Body of pancreas (tissue), 4 donors: ENCODE measurements around the gene SOX6. TPM values are rescaled to one million over a fixed set of nuclear protein-coding genes. Genes with fewer than 3 reads are reported as not detected.

Experiments used
- ATAC-seq: fragments of 150-250 bp; one replicate; pipeline ENCODE4 v1.9.1; 2016
- DNase-seq, 4 donors: peaks; one replicate each; pipeline ENCODE4 v3.0.0-alpha.2; 2019
- H3K27ac ChIP-seq, 4 donors: fragments of 200-600 bp; sonication (generic); 1 replicate in 3 of 4; 2 replicates in 1 of 4; pipeline versions ENCODE4 v1.5.1 to v1.6.1; 2016 to 2019; ENCODE audit warnings: mild to moderate bottlenecking in 1 of 4, mixed read lengths in 1 of 4, moderate library complexity in 1 of 4
- H3K27me3 ChIP-seq, 2 donors: fragments of 200-600 bp; sonication (generic); one replicate each; pipeline ENCODE4 v1.6.0; 2016; ENCODE audit warnings: mild to moderate bottlenecking in 1 of 2
- H3K36me3 ChIP-seq, 2 donors: fragments of 200-600 bp; sonication (generic); replicated peaks in 1 of 2; 2 replicates each; pipeline ENCODE4 v1.5.1; 2016; ENCODE audit warnings: low read depth in 2 of 2; ENCODE audit not compliant: insufficient read depth in 1 of 2
- H3K4me1 ChIP-seq: fragments of 200-600 bp; sonication (generic); one replicate; pipeline ENCODE4 v1.6.0; 2016
- H3K4me3 ChIP-seq, 2 donors: fragments of 200-600 bp; sonication (generic); 1 replicate in 1 of 2; 2 replicates in 1 of 2; pipeline ENCODE4 v1.5.1; 2016 to 2019
- H3K9me3 ChIP-seq, 3 donors: fragments of 200-600 bp; sonication (generic); 1 replicate in 2 of 3; 2 replicates in 1 of 3; pipeline ENCODE4 v1.5.1; 2016
- POLR2A ChIP-seq, 3 donors: fragments of 450-650 bp; IDR thresholded peaks; one replicate each; pipeline ENCODE4 v1.6.1; 2016; ENCODE audit warnings: antibody characterized with exemption in 3 of 3, mild to moderate bottlenecking in 2 of 3
- WGBS, 2 donors: methylation state at CpG; one replicate each; pipeline ENCODE4 v1.1.5; 2017; 5-methylcytosine and 5-hydroxymethylcytosine counted together
- intact Hi-C: fragments of 100-400 bp; cut with DNase I; formaldehyde crosslinking; loops from one replicate; pipeline ENCODE4 v1.15.1; 2023
- total RNA-seq, 2 donors: library from RNA; depleted of rRNA; stranded (reverse); fragments of >200 nt; gene quantifications; one replicate each; pipeline ENCODE4 v1.1.0, GENCODE V29; 2016
- TF ChIP-seq, protein P1 (sequence below), 7 experiments: fragments of 450-650 bp in 4 of 7; fragments of 200-600 bp in 3 of 7; sonication (generic) in 3 of 7; IDR thresholded peaks; one replicate each; pipeline ENCODE4 v1.5.1; 2016 to 2019; ENCODE audit warnings: antibody characterized with exemption in 7 of 7

Gene SOX6
- total RNA-seq, 2 donors from 2014 or later, result 21.4 to 23.6 TPM

DNA sequence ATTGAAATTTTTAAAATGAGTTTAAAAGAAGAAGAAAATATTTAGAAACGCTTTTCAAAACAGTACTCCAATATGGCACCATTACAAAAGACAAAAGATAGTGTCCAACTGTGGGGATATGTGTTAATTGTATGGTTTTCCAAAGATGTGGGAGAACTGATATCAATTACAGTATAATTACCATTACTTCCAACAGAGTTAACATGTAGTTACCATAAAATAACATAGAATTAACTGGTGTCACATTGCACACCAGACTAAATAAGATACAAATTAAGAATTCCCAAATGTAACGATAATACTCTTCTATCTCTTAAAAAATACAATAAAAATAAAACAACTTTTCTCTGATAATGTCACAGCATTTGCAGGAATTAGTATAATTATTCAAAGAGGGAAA is 329.5 kb downstream of the SOX6 start:
- intact Hi-C loops, result no loop called here
- TF ChIP-seq, protein P1, sequence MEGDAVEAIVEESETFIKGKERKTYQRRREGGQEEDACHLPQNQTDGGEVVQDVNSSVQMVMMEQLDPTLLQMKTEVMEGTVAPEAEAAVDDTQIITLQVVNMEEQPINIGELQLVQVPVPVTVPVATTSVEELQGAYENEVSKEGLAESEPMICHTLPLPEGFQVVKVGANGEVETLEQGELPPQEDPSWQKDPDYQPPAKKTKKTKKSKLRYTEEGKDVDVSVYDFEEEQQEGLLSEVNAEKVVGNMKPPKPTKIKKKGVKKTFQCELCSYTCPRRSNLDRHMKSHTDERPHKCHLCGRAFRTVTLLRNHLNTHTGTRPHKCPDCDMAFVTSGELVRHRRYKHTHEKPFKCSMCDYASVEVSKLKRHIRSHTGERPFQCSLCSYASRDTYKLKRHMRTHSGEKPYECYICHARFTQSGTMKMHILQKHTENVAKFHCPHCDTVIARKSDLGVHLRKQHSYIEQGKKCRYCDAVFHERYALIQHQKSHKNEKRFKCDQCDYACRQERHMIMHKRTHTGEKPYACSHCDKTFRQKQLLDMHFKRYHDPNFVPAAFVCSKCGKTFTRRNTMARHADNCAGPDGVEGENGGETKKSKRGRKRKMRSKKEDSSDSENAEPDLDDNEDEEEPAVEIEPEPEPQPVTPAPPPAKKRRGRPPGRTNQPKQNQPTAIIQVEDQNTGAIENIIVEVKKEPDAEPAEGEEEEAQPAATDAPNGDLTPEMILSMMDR (IDR thresholded peaks at IDR 0.05), result peak in 1 of 7 experiments; percentile 5
- no peak for TF ChIP-seq POLR2A (IDR thresholded peaks at IDR 0.05)
- peaks cover 0 to 2% of the 10 kb centered on the region in 2 donors for H3K36me3 ChIP-seq
- no peaks in the 10 kb centered on the region for H3K9me3 ChIP-seq
- 93 to 96% methylated on average over 2 of the region's 2 CpGs for WGBS, 2 donors
- H3K4me3 ChIP-seq, result no peak overlapping the region
- H3K4me1 ChIP-seq, result no peaks in the 10 kb centered on the region
- no peak for DNase-seq
- no peak for ATAC-seq
- H3K27ac ChIP-seq, result no peak overlapping the region
- H3K27me3 ChIP-seq, result no peaks in the 10 kb centered on the region

DNA sequence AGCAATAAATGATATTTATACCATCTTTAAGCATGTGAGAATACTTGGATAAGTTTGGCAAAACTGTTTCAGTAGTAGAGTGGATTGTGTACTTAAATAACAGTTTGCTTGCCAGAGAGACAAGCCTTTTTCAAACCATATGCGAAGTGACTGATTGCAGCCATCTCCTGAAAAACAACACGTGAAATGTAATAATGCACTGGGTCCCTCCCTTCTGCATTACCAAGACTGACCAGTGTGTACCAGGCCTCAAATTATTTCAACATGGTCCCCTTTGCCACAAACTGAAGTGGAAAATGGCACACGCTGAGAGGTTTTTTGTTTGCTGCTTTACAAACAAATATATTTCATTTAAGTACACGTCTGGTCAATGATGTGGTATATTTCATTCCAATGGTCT is 337.4 kb downstream of the SOX6 start:
- no peak overlapping the region for H3K4me3 ChIP-seq
- ATAC-seq, result no peak
- no peak for DNase-seq
- no peaks in the 10 kb centered on the region for H3K27me3 ChIP-seq
- no peaks in the 10 kb centered on the region for H3K9me3 ChIP-seq
- no peaks in the 10 kb centered on the region for H3K4me1 ChIP-seq
- no peaks in the 10 kb centered on the region for H3K36me3 ChIP-seq
- 85 to 97% methylated on average over 4 of the region's 4 CpGs for WGBS, 2 donors
- TF ChIP-seq, protein P1 (IDR thresholded peaks at IDR 0.05), result no peak
- TF ChIP-seq POLR2A (IDR thresholded peaks at IDR 0.05), result no peak
- H3K27ac ChIP-seq, result no peak overlapping the region
- intact Hi-C loops, result no loop called here

DNA sequence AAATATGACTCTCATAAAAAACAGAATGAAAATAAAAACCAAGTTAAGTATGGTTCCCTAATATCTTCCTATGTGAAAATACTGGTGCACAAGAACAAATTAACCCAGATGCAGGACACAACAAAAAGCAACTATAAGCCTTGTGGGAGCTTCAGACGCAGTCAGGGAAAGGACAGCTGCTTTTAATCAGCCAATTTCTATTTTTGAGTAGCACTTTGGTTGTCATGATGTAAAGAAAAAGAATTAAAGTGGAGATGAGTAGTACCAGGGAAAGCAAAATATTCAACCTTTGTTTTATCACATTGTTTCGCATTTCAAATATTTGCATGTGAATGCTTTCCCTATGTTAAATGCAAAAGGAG is 339.9 kb downstream of the SOX6 start:
- no peaks in the 10 kb centered on the region for H3K36me3 ChIP-seq
- no peak overlapping the region for H3K4me3 ChIP-seq
- intact Hi-C loops, result no loop called here
- ATAC-seq, result no peak
- no peaks in the 10 kb centered on the region for H3K27me3 ChIP-seq
- TF ChIP-seq POLR2A (IDR thresholded peaks at IDR 0.05), result no peak
- TF ChIP-seq, protein P1 (IDR thresholded peaks at IDR 0.05), result no peak
- WGBS, 2 donors, result 89 to 91% methylated on average over 2 of the region's 2 CpGs
- H3K27ac ChIP-seq, result no peak overlapping the region
- DNase-seq, result no peak
- H3K9me3 ChIP-seq, result no peaks in the 10 kb centered on the region
- peaks cover 13% of the 10 kb centered on the region for H3K4me1 ChIP-seq

DNA sequence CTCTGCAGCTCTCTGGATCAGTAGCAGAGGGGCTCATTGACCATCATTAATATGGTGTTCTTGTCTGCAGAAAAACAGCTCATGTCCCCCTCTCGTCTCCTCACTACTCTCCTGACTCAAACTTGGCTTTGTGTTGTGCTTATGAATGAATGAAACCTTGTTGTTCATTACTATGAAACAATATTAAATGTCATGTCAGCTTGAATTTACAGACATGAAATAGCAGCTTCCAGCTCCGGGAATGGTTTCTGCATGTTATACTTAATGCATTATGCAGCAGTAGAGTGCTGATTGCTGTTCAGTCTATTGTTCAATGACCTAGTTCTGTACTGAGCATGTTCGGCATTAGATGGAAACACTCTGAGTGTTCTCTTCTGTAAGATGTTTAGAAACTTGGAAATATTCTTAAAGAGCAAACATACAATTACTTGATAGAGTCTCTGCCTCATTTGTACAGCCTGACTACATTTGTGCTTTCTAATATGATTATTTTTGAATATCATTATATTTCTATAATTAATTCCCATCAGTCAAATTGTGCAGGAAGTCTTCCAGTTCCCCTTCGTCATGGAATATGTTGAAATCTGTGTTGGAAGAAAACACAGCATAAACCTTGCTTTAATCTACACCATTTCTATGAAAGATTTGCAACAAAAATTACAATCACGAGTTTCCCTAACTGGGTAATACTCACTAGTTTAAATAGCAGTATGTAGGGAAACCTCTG is 340.4 kb downstream of the SOX6 start:
- Histone ChIP-seq H3K36me3 (no peaks in the 10 kb centered on the region), H3K4me3 (no peak overlapping the region), H3K27ac (no peak overlapping the region), H3K27me3 (no peaks in the 10 kb centered on the region), H3K9me3 (no peaks in the 10 kb centered on the region), H3K4me1 (peaks cover 13% of the 10 kb centered on the region)
- intact Hi-C loops, result no loop called here
- WGBS, 2 donors, result 81 to 89% methylated on average over 5 of the region's 5 CpGs
- no peak for TF ChIP-seq POLR2A (IDR thresholded peaks at IDR 0.05)
- TF ChIP-seq, protein P1 (IDR thresholded peaks at IDR 0.05), result no peak
- DNase-seq, result no peak
- ATAC-seq, result no peak

DNA sequence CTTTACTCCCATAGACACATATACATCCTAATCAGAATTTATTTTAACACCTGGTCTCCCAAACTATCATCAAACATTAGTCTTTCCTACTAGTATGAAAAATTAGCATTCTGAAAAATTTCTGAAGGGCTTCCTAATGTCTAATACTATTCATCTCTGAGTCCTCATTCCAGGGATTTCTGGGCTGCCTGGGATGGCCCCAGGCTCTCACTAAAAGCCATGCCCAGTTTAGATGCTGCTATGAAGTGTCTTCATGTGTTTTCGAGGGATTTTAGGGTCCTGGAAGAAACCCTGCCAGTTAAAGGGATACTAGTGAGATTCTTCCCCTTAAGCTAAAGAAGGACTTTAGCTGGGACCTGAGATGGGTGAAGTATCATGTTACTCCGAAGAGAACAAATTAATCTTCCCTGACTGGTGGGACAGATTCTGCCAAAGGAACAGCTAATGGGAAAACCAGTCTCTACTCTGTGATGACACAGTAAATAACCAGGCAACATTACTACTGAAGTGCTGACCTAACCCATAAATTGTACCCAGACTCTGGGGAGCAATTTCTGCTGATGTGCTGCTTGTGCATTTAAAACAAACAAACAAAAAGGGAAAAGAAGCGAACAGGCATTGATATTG is 342.6 kb downstream of the SOX6 start:
- Histone ChIP-seq H3K4me1 (peaks cover 13% of the 10 kb centered on the region), H3K36me3 (no peaks in the 10 kb centered on the region), H3K27ac (no peak overlapping the region), H3K9me3 (no peaks in the 10 kb centered on the region), H3K27me3 (no peaks in the 10 kb centered on the region), H3K4me3 (no peak overlapping the region)
- TF ChIP-seq, protein P1 (IDR thresholded peaks at IDR 0.05), result no peak
- no peak for TF ChIP-seq POLR2A (IDR thresholded peaks at IDR 0.05)
- WGBS, 2 donors, result 76 to 87% methylated on average over 3 of the region's 3 CpGs
- intact Hi-C loops, result no loop called here
- DNase-seq (no peak), ATAC-seq (no peak)
